Measurements from ENCODE around the gene TOMM7. TPM values are rescaled to one million over a fixed set of nuclear protein-coding genes. Genes with fewer than 3 reads are reported as not detected.

TOMM7 gene
- total RNA-seq, 2 donors from 2014 or later, result 335 to 356 TPM

DNA sequence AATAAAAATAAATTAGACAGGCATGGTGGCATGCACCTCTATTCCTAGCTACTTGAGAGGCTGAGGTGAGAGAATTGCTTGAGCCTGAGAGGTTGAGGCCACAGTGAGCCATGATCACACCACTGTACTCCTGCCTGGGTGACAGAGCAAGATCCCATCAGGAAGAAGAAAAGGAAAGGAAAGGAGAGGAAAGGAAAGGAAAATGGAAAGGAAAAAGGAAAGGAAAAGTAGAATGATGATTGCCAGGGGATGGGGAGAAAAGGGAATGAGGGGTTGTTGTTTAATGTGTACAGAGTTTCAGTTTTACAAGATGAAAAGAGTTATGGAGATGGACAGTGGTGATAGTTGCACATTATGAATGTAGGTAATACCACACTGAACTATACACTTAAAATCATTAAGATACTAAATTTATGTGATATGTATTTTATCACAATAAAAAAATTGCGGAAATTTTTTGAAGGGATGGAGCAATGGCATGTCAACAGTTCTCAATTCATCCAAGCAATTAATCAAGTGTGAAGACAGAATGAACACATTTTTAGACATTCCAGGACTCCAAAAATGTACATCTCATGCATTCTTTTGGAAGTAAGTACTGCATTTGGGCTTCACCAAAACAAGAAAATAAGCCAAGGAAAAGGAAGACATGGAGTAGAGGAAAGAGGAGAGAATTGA lies 51.3 kb downstream of the TOMM7 start:
- 100% methylated on average over 1 of the region's 1 CpG; no CpG with 5 or more reads in 1 of the 2 experiments for WGBS, 2 experiments (ENCODE audit: insufficient coverage in 1 of 2, insufficient read length in 1 of 2)
- no peak overlapping the region for H3K9ac ChIP-seq (ENCODE audit: extremely low read depth, low read length, poor library complexity, severe bottlenecking)
- Mint-ChIP-seq H3K27me3 (ENCODE audit: insufficient read depth) (no peaks in the 10 kb centered on the region), H3K36me3 (ENCODE audit: low read depth) (no peaks in the 10 kb centered on the region), H3K4me1 (peaks cover 5% of the 10 kb centered on the region), H3K4me3 (no peak overlapping the region), H3K27ac (no peak overlapping the region), H3K9me3 (peaks cover 15% of the 10 kb centered on the region)
- no peaks in the 10 kb centered on the region for H3K27me3 ChIP-seq (ENCODE audit: control insufficient read depth, insufficient read depth, low read length, poor library complexity, severe bottlenecking)
- TF ChIP-seq, protein P1, sequence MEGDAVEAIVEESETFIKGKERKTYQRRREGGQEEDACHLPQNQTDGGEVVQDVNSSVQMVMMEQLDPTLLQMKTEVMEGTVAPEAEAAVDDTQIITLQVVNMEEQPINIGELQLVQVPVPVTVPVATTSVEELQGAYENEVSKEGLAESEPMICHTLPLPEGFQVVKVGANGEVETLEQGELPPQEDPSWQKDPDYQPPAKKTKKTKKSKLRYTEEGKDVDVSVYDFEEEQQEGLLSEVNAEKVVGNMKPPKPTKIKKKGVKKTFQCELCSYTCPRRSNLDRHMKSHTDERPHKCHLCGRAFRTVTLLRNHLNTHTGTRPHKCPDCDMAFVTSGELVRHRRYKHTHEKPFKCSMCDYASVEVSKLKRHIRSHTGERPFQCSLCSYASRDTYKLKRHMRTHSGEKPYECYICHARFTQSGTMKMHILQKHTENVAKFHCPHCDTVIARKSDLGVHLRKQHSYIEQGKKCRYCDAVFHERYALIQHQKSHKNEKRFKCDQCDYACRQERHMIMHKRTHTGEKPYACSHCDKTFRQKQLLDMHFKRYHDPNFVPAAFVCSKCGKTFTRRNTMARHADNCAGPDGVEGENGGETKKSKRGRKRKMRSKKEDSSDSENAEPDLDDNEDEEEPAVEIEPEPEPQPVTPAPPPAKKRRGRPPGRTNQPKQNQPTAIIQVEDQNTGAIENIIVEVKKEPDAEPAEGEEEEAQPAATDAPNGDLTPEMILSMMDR (conservative IDR thresholded peaks at IDR 0.05), result no peak
- DNase-seq, result no peak
- H3K27ac ChIP-seq (ENCODE audit: low read depth, low read length), result no peak overlapping the region
- H3K36me3 ChIP-seq (ENCODE audit: control insufficient read depth, insufficient read depth, low read length), result no peaks in the 10 kb centered on the region
- H3K4me1 ChIP-seq (ENCODE audit: control insufficient read depth, insufficient read depth, low read length), result no peaks in the 10 kb centered on the region
- H3K9me3 ChIP-seq (ENCODE audit: control insufficient read depth, low read length), result no peaks in the 10 kb centered on the region
- H3K4me3 ChIP-seq (ENCODE audit: low read length), result no peak overlapping the region

GRCh38 chr7:22765609-22766008 lies 57.0 kb downstream of the TOMM7 start:
- Mint-ChIP-seq H3K4me1 (no peaks in the 10 kb centered on the region), H3K9me3 (peaks cover 22% of the 10 kb centered on the region), H3K27ac (no peak overlapping the region), H3K36me3 (ENCODE audit: low read depth) (no peaks in the 10 kb centered on the region), H3K4me3 (no peak overlapping the region), H3K27me3 (ENCODE audit: insufficient read depth) (no peaks in the 10 kb centered on the region)
- Histone ChIP-seq H3K27ac (ENCODE audit: low read depth, low read length) (no peak overlapping the region), H3K9ac (ENCODE audit: extremely low read depth, low read length, poor library complexity, severe bottlenecking) (no peak overlapping the region), H3K4me3 (ENCODE audit: low read length) (no peak overlapping the region), H3K4me1 (ENCODE audit: control insufficient read depth, insufficient read depth, low read length) (no peaks in the 10 kb centered on the region), H3K36me3 (ENCODE audit: control insufficient read depth, insufficient read depth, low read length) (no peaks in the 10 kb centered on the region), H3K9me3 (ENCODE audit: control insufficient read depth, low read length) (peaks cover 8% of the 10 kb centered on the region), H3K27me3 (ENCODE audit: control insufficient read depth, insufficient read depth, low read length, poor library complexity, severe bottlenecking) (no peaks in the 10 kb centered on the region)
- WGBS, 2 experiments (ENCODE audit: insufficient coverage in 1 of 2, insufficient read length in 1 of 2), result 84 to 88% methylated on average over 3 to 4 of the region's 4 CpGs
- DNase-seq, result no peak
- TF ChIP-seq, protein P1 (conservative IDR thresholded peaks at IDR 0.05), result no peak

Other genes with a start within 250 kb of the TOMM7 start
- gene IL6, start 95.6 kb downstream of the TOMM7 start, total RNA-seq, result under 1 TPM; 0.64 to 0.88 TPM
- gene HYCC1, start 191.3 kb upstream of the TOMM7 start, total RNA-seq, result 100 to 1,000 TPM in 1 of 2 donors, 10 to 100 TPM in 1; 92.1 to 138 TPM